Activated CD8-positive, alpha-beta memory T cell treated with anti-CD3 and anti-CD28 coated beads, Interleukin-2, amount 50 U/mL, for 24 hours (primary cell): Measurements from ENCODE around the gene KLHDC4.

Source experiments
- DNase-seq: peaks from one replicate; pipeline ENCODE4 v3.0.0-alpha.2; 2020; ENCODE audit errors: extremely low read depth

The KLHDC4 gene

DNA sequence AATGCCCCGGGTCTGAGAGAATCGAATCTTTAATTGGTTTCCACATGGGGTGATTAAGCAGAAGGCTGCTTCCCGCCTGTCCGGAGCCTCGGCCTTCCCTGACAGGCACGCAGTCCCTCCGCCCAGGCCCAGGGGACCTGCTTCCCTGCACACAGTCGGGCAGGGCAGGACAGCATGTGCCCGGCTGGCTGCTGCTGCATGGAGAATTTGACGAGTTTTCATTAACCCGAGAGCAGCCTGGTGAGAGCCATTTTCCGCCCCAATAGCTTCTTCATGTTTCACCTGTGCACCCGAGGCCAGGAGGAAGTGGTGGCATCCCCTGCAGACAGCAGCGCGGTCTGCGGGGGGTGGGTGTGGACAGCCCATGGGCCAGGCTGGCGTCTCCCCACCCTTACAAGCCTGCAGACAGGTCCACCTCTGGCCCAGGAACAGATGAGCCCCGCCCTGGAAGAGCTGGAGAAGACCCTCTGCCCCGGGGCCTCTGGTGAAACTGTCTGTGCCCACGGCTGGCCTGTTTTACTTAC lies 67.0 kb downstream of the KLHDC4 start:
- no peak for DNase-seq

DNA sequence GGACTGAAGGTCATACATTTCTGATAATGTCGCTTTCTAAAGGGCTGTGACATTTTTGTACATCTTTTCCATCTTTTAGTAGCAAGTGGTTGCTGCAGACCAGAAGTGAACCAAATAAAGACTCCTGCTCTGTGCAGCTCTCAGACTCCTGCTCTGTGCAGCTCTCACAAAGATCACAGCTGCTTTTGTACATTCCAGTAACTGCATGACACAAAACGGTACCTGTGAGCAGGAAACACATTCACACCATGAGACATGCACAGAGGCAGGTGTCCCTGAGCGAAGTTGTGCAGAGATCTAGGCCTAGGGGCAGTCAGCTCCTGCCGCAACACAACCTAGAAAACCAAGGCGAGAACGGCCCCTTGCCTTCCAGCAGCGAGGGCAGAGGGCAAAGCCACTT lies 67.5 kb downstream of the KLHDC4 start:
- DNase-seq: no peak

DNA sequence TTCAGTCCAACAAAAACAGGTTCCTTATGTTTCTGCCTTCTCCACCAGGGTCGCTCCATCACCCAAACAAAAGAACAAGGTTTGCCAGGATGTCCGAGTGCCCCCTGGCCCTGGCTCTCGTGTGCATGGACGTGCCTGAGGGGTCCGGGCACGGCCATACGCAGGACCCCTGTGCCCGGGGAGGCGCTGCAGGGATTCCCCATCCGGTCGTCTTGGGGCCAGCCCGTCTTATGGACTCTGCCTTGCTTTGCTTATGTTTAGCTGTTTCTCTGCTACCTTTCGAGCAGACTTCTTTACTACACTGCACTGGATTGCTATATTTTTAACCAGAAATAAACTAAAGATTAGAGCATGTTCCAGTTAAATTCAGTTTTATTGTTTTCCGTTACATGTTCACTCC lies 68.0 kb downstream of the KLHDC4 start:
- DNase-seq: no peak

DNA sequence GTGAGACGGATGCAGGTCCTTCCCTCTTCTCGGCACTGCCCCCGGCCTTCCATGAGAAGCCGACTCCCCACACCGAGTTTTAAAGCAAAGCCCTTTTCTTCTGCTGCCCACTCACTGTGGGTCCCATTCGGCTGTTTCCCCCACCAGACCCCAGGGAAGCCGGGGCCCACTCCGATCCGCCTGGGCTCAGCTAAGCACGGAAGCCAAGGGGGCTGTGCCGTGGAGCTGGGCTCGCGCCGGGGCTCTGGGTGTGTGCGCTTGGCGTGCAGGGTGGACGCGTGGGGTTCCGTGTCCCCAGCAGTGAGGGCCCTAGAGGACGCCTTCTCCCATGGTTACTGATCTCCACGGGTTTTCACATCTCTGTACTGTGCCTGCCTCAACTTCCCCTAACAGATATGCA lies 68.5 kb downstream of the KLHDC4 start:
- DNase-seq: no peak

DNA sequence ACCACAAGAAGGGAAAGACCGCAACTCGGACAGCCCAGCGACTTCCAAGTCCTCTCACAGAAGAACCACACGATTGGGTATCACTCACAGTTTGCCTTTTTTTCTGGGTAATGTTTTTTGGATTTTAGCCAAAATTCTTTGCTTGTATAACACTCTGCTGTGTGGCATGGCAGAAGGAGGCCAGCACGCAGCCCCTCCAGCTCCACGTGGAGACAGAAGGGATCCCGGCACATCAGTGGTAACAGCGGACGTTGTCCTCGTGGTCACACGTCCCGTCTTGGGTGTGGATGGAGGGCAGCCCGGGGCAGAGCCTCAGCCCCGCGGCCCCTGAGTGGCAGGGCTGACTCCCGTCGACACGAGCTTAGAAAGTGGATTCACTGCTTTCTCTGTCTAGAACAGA lies 69.1 kb downstream of the KLHDC4 start:
- no peak for DNase-seq

DNA sequence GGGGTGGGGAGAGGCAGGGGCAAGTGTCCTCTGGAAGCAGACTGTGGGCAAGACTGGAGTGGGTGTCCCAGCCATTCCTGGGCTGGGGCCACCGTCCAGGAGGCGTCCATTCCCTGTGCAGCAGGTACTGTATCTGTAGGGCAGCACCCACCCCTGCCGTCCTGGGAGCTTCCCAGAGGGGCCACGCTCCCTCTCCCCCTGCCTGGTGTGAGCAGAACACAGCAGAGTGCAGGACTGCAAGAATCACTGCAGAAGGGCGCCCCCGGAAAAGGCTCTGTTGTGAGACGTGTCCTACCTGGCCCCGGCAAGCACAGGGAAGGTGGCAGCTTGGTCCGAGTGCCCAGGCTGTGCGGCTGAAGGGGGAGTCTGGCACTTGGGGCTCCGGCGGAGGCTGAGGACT lies 70.3 kb downstream of the KLHDC4 start:
- DNase-seq: no peak

DNA sequence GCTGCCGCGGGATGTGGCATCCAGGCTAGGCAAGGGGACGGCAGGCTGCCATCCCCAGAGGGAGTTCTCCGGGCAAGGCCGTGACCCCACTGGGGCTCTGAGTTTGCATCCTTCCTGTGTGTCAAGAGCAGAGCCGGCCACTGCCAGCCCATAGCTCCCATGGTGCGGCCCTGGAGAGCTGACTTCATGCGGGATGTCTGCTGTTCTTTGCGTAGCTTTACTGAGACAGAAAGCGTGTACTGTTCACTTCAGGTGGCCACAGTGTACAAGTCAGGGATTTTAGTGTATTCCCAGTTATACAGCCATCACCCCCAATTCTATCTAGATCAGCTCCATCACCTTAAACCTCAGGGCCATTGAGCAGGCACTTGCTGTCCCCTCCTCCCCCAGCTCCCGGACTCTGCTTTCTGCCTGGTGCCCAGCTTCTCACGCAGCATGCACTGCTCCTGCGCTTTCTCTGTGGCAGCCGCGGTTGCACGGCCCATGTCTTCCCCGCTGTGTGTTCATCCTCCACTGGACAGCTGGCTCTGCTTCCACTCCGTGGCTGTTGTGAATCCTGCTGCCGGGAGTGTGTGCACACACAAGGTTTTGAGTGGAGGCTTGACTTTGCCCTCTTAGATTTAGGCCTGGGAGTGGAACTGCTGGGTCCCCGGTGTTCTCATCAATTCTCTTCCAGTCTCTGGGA lies 71.2 kb downstream of the KLHDC4 start:
- DNase-seq: no peak

DNA sequence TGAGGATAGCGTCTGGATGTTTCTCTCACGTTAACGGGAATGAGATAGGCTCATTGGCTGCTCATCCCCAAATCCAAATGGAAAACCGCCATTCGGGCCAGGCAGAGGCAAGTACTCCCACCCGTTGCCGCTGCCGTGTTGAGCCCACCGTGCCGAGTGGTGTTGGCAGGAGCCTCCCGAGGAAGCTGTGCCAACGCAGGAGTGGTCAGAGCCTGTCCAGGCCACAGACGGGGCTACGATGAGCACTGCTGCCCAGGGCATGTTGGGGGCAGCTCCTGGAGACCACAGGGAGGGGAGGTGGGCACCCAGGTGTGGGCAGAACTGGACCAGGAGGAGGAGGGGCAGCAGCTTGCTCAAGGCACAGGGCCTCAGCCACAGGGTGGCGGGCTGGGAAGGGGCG lies 72.0 kb downstream of the KLHDC4 start:
- DNase-seq: no peak

DNA sequence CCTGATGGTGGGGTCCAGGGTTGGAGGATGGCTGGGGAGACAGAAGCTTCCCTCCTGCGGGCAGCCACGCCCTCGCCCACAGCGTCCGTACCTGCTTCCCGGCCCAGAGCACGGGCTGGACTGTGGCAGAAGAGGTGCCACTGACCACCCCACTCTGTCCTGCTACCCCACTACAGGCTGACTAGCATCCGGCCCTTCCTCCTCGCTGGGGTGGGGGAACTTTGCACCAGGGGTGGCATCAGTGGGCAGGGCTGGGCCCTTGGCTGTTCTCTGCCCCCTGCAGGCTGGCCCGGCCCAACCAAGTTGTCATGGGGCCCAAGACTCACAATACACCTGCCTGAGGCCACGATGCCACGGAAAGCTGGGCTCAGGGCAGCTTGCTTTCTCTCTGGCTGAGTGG lies 73.0 kb downstream of the KLHDC4 start:
- DNase-seq: no peak

DNA sequence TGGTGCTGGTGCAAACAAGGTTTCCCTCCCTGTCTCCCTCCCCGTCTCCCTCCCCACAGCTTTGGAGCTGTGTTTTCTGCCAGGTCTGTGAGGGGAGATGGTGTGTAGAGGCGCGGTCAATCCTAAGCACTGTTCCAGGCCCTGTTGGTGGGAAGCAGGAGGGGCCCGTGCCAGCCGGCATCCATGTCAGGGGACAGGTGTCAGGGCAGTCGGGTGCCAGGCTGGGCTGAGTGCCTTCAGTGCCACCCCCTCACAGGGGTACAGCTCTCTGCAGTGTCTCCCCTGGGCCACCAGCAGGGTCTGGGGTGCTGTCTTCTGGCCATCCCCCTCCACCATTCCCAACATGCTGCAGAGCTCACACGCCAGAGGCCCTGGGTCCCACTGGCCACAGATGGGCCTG lies 73.6 kb downstream of the KLHDC4 start:
- DNase-seq: no peak

DNA sequence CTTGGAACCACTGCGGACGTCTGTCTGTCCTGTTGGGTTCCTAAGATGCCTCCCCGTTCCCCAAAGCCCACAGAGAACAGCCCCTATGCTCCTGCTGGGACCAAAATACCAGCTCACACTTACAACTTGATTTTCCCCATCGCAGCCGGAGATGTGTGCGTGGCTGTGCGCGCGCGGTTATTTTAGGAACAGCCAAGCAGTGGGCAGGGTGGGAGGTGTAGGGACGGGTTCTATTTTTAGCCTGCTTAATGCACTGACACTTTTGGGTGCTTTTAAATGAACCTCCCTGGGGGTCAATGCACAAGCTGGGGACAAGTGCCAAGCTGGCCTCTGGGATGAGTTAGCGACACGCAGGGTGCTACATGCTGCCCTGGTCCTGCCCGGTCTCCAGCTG lies 74.1 kb downstream of the KLHDC4 start:
- DNase-seq: no peak

DNA sequence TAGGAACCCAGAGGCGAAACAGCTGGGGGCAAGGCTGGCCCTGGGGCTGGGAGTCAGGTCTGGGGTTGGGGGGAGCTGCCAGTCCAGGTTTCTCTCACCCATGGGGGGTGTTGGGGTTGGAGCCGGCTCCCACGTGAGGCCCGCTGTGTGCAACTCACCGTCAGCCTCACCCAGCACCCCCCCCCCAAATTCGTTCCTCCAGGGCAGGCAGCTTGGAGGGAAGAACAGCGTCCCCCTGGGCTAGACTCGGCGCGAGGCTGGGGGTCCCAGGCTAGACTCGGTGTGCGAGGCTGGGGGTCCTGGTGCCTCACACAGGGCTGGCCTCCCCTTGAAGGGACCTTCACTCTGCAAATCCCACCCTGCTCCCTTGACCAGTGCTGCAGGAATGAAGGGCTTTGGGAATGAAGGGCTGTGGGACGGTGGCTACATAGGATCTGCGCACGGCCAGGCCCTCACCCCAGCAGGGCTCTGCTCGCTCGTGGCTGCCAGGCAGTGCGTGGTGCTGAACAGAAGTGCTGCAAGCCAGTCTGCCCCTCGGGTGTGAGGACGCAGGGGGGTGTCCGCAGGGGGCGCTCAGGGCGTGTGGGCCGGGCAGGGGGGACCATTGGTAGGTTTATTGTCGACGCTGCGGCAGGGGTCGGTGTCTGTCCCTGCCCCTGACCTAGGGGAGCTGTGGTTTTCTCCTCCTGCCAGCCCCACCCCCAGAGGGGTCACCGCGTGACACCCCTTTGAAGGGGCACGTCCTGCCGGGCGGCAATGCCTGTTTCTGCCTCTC lies 74.7 kb downstream of the KLHDC4 start:
- no peak for DNase-seq

DNA sequence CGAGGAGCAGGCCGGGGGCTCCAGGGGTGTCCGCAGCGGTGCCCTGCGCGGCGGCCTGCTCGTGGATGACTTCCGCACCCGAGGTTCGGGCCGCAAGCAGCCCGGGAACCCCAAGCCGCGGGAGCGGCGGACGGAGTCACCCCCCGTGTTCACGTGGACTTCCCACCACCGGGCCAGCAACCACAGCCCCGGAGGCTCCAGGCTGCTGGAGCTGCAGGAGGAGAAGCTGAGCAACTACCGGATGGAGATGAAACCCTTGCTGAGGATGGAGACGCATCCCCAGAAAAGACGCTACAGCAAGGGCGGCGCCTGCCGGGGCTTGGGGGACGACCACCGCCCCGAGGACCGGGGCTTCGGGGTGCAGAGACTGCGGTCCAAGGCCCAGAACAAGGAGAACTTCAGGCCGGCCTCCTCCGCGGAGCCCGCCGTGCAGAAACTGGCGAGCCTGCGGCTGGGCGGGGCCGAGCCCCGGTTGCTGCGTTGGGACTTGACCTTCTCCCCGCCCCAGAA lies 75.8 kb downstream of the KLHDC4 start:
- no peak for DNase-seq

DNA sequence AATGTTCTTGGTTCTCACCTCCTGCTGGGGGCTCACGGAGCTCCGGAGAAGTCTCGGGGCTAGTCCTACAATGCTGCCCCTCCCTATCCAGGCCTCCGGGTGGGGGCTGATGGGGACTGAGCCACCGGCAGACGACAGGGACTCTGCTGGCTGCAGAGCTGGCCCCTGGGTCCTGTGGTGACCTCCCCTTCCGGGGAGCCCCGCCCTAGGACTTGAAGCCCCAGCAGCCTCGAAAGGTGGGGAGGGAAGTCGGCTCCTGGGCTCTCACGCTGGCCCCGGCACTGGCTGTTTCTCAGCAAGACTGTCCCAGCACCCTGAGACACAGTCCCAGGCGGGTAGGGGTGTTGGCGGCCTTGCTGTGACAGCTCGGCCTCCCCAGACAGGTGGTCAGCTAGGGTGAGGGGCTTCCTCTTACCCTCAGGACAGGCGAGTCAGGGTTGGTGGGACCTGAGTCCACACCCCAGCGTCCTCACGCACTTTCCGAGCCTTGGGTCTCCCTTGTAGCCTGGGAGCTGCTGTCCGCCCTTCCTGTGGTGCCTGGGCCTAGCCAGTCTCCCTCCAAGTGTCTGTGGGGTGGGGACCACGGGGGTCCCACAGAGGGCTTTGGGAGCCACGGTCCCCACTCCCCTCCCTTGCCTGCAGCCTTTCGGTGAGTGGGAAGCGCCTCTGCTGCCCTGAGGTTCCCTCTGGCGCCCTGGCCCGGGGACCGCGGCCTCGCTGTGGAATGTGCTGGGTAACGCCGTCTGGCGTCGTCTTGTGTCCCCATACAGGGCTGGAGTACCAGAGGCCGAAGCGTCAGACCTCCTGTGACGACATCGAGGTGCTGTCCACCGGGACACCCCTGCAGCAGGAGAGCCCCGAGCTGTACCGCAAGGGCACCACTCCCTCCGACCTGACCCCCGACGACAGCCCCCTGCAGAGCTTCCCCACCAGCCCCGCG lies 76.6 kb downstream of the KLHDC4 start:
- no peak for DNase-seq

DNA sequence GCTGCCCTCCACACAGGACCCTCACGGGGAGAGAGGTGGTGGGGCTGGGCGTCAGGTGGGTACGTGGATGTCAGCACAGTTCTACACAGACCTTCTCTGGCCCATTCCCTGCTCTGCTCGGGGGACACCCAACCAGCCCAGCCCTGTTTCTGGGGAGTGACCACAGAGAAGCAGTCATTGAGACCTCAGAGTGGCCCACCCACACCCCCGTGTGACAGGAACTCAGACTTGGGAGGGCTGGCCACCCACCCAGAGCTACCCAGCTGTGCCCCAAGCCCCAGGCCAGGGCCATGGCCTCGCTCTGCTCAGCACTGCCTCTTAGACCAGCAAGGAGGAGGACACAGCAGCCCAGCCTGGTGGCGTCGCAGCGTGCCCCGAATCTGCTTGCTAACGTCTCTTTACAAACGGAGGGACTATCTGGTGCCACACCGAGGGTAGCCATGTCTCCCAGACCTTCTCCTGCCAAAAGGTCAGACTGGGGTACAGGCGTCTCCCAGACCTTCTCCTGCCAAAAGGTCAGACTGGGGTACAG lies 77.7 kb downstream of the KLHDC4 start:
- no peak for DNase-seq

DNA sequence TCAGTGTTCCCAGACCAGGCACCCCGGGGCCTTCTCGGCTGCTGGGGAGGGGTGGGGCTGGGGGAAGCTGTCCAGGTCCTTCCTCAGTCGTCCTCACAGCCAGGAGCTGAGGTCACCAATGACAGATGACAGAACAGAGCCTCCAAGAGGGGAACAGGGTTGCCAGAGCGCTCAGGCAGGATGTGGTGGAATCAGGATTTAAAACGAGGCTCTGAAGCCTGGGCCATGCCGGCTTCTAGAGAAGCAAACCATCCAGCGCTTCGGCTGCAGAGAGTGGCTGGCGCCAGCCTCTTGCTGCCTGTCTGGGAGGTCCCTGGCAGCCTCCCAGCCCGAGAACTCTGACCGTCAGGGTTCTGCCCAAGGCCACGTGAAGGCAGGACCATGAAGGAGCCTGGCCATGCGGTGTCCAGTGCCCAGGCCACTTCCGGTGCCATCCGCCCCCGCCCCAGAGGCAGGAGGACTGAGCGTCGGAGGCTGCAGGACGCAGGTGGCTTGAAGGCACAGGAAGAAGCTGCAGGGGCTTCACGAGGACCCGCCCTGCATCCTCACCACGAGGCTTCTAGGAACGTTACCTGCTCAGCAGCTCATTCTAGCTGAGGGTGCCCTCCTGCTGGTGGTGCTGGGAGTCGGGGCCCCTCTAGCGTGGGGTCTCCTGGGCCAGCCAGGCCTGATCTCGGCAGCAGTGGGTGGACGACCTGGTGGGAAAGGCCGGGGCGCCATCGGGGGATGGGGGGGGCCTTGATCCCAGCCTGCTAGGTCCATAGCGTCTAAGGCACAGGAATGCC lies 78.5 kb downstream of the KLHDC4 start:
- no peak for DNase-seq

DNA sequence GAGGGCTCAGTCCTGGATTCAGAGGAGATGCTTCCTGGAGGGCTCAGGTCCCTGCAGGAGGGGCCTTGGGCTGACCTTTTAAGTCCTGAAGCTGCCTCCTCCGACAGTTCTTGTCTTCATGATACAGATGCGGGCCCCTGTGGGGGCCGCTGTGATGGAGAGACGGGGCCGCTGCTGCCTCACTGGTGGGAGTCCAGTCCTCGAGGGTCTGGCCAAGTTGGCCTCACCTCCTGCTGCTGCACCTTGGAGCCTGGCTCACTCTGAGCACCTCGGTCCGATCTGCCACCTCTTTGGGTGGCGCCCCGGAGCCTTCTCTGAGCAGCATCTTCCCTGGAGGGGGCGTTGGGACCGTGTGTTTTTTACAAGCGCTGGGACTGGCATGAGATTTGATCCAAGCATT lies 79.1 kb downstream of the KLHDC4 start:
- DNase-seq: no peak

DNA sequence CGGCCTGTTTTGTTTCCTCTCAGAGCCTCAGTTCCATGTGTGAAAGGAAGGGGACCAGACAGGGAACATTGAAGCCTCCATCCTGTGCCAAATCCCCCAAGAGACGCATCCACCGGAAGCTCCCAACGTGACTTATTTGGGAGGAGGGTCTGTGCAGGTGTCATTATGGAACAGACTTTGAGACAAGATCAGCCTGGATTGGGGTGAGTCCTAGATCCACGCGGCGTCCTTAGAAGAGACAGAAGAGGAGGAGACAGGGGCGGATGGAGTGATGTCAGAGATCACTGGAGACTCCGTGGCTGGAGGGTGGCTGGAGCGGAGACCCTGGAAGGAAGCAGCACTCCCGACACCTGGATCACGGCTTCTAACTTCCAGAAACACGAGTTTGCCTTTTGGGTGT lies 80.0 kb downstream of the KLHDC4 start:
- DNase-seq: no peak

DNA sequence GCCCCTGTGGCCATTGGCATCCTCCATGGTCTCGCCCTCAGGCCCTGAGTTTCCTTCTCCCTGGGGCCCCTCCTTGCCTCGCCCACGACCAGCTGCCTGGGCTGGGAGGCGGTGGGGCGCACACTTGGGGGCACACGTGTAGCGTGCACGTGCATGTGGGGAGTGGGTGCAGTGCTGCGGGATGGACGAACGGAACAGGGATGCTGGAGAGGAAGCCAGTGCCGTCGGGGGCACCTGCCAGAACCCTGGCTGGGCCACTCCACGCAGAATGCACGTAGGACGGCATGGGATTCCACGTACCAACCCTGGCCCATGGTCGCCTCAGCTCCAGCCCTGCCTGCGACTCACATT lies 80.4 kb downstream of the KLHDC4 start:
- no peak for DNase-seq

DNA sequence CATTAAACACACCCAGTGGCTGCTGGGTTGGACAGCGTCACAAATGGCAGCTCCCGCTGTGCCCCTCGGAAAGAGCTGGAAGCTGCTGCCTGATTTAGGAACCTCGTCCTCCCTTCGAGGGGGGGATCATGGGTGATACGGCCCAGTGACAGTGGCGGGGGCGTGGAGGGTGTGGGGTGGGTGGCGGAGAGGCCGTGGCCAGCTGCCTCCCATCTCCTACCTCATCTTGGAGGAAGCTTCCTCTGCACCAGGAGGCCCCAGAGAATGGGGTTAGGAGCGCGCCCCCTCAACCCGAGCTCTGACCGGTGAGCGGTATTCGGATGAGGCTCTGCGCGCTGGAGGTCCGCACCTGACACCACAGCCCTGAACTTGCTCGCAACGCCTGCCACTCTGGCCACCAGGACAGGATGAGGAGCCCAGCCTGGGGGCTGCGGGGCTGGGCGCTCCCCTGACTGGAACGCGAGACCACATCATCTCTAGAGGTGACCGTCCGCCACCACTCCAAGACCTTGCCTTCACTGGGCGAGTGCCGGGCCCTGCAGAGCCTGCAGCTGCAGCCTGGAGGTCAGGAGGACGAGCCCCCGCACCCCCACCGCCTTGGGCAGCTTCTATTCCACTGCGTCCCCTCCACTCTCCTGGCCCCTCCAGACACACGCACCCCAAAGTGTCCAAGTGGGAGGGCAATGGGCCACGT lies 80.9 kb downstream of the KLHDC4 start:
- no peak for DNase-seq
